ENCODE results near the gene CMC1. TPM values are rescaled to one million over a fixed set of nuclear protein-coding genes. Genes with fewer than 3 reads are reported as not detected.

Gene CMC1
- total RNA-seq, 6 donors from 2014 or later, result 4.6 to 20.7 (median 14.1) TPM

- Histone ChIP-seq H3K4me3 (no peak overlapping the region), H3K36me3 (peaks cover 0 to 10% (median 2%) of the 10 kb centered on the region in 4 donors), H3K4me1 (peaks cover 0 to 6% (median 2%) of the 10 kb centered on the region in 4 donors), H3K27ac (no peak overlapping the region), H3K9me3 (no peaks in the 10 kb centered on the region), H3K27me3 (no peaks in the 10 kb centered on the region)
- no peak for ATAC-seq (ENCODE audit: low FRiP score in 2 of 2)
- WGBS, 2 donors, result 46 to 48% methylated on average over 4 of the region's 4 CpGs
- no peak for DNase-seq
- TF ChIP-seq EP300 (IDR thresholded peaks at IDR 0.05), result no peak
- TF ChIP-seq POLR2A (IDR thresholded peaks at IDR 0.05), result no peak
- no peak for TF ChIP-seq POLR2AphosphoS5 (IDR thresholded peaks at IDR 0.05)
- TF ChIP-seq, protein P1, sequence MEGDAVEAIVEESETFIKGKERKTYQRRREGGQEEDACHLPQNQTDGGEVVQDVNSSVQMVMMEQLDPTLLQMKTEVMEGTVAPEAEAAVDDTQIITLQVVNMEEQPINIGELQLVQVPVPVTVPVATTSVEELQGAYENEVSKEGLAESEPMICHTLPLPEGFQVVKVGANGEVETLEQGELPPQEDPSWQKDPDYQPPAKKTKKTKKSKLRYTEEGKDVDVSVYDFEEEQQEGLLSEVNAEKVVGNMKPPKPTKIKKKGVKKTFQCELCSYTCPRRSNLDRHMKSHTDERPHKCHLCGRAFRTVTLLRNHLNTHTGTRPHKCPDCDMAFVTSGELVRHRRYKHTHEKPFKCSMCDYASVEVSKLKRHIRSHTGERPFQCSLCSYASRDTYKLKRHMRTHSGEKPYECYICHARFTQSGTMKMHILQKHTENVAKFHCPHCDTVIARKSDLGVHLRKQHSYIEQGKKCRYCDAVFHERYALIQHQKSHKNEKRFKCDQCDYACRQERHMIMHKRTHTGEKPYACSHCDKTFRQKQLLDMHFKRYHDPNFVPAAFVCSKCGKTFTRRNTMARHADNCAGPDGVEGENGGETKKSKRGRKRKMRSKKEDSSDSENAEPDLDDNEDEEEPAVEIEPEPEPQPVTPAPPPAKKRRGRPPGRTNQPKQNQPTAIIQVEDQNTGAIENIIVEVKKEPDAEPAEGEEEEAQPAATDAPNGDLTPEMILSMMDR (IDR thresholded peaks at IDR 0.05), result no peak
Observed at GRCh38 chr3:28279770-28280169, 38.4 kb downstream of the CMC1 start.

DNA sequence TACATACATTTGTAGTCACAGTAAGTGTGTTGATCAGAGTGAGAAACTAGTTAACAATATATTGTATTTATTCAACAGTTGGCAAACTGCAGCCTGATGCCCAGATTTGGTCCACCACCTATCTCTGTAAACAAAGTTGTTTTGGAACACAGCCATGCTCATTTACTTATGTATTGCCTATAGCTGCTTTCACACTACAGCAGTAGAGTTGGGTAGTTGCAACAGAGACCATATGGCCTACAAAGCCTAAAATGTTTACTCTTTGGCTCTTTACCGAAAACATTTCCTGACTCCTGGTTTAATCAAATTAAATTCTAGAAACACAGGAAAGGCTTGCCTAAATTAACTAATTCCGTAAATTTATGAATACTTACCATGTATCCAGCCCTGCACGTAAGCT, 39.4 kb downstream of the CMC1 start:
- no peak overlapping the region for H3K4me3 ChIP-seq
- 63 to 76% methylated on average over 3 of the region's 3 CpGs for WGBS, 2 donors
- H3K9me3 ChIP-seq, result no peaks in the 10 kb centered on the region
- no peak for ATAC-seq (ENCODE audit: low FRiP score in 2 of 2)
- H3K4me1 ChIP-seq, result peaks cover 0 to 6% (median 2%) of the 10 kb centered on the region in 4 donors
- no peaks in the 10 kb centered on the region for H3K27me3 ChIP-seq
- DNase-seq, result no peak
- no peak overlapping the region for H3K27ac ChIP-seq
- TF ChIP-seq EP300 (IDR thresholded peaks at IDR 0.05), result no peak
- peaks cover 0 to under 1% (median 0%) of the 10 kb centered on the region in 4 donors for H3K36me3 ChIP-seq

- TF ChIP-seq POLR2A (IDR thresholded peaks at IDR 0.05) (no peak), POLR2AphosphoS5 (IDR thresholded peaks at IDR 0.05) (no peak), EP300 (IDR thresholded peaks at IDR 0.05) (no peak)
- TF ChIP-seq, protein P1 (IDR thresholded peaks at IDR 0.05), result peak; percentile 29 to 64 (median 52)
- Histone ChIP-seq H3K4me3 (no peak overlapping the region), H3K4me1 (peaks cover 0 to 6% (median 0%) of the 10 kb centered on the region in 4 donors), H3K9me3 (no peaks in the 10 kb centered on the region), H3K27me3 (no peaks in the 10 kb centered on the region), H3K27ac (no peak overlapping the region), H3K36me3 (no peaks in the 10 kb centered on the region)
- DNase-seq, result no peak
- peak in 1 of 2 donors; percentile 83 for ATAC-seq (ENCODE audit: low FRiP score in 2 of 2)
Observed at GRCh38 chr3:28286595-28286994, 45.2 kb downstream of the CMC1 start.

DNA sequence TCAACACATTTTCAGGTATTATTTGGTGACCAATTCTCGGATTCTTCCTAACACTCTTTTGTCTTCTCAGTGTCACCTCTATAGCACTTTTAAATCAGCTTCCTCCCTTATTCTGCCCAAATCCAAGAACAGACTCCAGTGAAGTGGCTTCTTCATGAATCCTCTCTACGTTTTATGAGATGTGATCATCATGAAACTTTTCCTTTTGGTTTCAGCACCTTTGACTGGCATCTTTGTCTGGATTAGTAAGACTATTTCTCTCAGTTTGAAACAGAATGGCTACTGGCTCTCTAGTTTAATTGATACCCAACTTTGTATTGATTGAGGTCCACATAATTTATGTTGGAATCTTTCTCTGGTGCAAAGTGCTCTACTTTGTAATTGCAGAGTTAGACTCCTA, 45.6 kb downstream of the CMC1 start:
- 86 to 87% methylated on average over 2 of the region's 2 CpGs for WGBS, 2 donors
- Histone ChIP-seq H3K4me1 (peaks cover 0 to 6% (median 0%) of the 10 kb centered on the region in 4 donors), H3K27ac (no peak overlapping the region)

GRCh38 chr3:28290863-28291300, 49.5 kb downstream of the CMC1 start:
- 91 to 96% methylated on average over 1 of the region's 1 CpG for WGBS, 2 donors
- ATAC-seq (ENCODE audit: low FRiP score in 2 of 2) (no peak), DNase-seq (no peak)
- Histone ChIP-seq H3K4me1 (peaks cover 0 to 6% (median 0%) of the 10 kb centered on the region in 4 donors), H3K27ac (no peak overlapping the region), H3K4me3 (no peak overlapping the region), H3K9me3 (no peaks in the 10 kb centered on the region), H3K36me3 (no peaks in the 10 kb centered on the region), H3K27me3 (no peaks in the 10 kb centered on the region)
- no peak for TF ChIP-seq POLR2AphosphoS5 (IDR thresholded peaks at IDR 0.05)
- TF ChIP-seq, protein P1 (IDR thresholded peaks at IDR 0.05), result no peak
- TF ChIP-seq POLR2A (IDR thresholded peaks at IDR 0.05), result no peak
- no peak for TF ChIP-seq EP300 (IDR thresholded peaks at IDR 0.05)

More for the DNA sequence above, 45.6 kb downstream of the CMC1 start:
- TF ChIP-seq POLR2A (IDR thresholded peaks at IDR 0.05) (no peak), EP300 (IDR thresholded peaks at IDR 0.05) (no peak), POLR2AphosphoS5 (IDR thresholded peaks at IDR 0.05) (no peak)
- TF ChIP-seq, protein P1 (IDR thresholded peaks at IDR 0.05), result no peak
- H3K9me3 ChIP-seq, result no peaks in the 10 kb centered on the region
- no peaks in the 10 kb centered on the region for H3K36me3 ChIP-seq
- ATAC-seq (ENCODE audit: low FRiP score in 2 of 2), result no peak
- no peaks in the 10 kb centered on the region for H3K27me3 ChIP-seq
- DNase-seq, result no peak
- no peak overlapping the region for H3K4me3 ChIP-seq

Data from upper lobe of left lung (tissue), 6 donors.